Liver (tissue), 9 donors: ENCODE data around the gene RERE. TPM values are rescaled to one million over a fixed set of nuclear protein-coding genes. Genes with fewer than 3 reads are reported as not detected.

ENCODE experiments used
- DNase-seq: peaks from one replicate; pipeline ENCODE4 v3.0.0-alpha.2; 2017; ENCODE audit warnings: low spot score
- H3K27ac ChIP-seq, 2 donors: one replicate each; pipeline ENCODE4 v1.7.0; 2013; ENCODE audit warnings: inconsistent platforms in 2 of 2, low read length in 2 of 2, control low read depth in 1 of 2, low read depth in 1 of 2, mild to moderate bottlenecking in 1 of 2
- H3K27me3 ChIP-seq, 4 donors: one replicate each; pipeline versions ENCODE4 v1.6.1 to v1.7.0; 2013; ENCODE audit warnings: low read length in 3 of 4, inconsistent platforms in 1 of 4, mild to moderate bottlenecking in 1 of 4, moderate library complexity in 1 of 4; ENCODE audit not compliant: control insufficient read depth in 4 of 4, insufficient read depth in 4 of 4
- H3K36me3 ChIP-seq, 4 donors: one replicate each; pipeline versions ENCODE4 v1.6.1 to v1.7.0; 2013; ENCODE audit warnings: low read length in 3 of 4, mild to moderate bottlenecking in 3 of 4, low read depth in 1 of 4, moderate library complexity in 1 of 4; ENCODE audit not compliant: control insufficient read depth in 4 of 4, insufficient read depth in 3 of 4
- H3K4me1 ChIP-seq, 4 donors: one replicate each; pipeline versions ENCODE4 v1.6.1 to v1.7.0; 2013; ENCODE audit warnings: low read length in 3 of 4, mild to moderate bottlenecking in 3 of 4, moderate library complexity in 1 of 4; ENCODE audit not compliant: control insufficient read depth in 4 of 4, insufficient read depth in 4 of 4
- H3K4me3 ChIP-seq, 3 donors: one replicate each; pipeline versions ENCODE4 v1.6.1 to v1.7.0; 2013; ENCODE audit warnings: low read length in 3 of 3, control low read depth in 1 of 3, low read depth in 1 of 3, mild to moderate bottlenecking in 1 of 3
- H3K9ac ChIP-seq, 2 donors: one replicate each; pipeline ENCODE4 v1.7.0; 2013; ENCODE audit warnings: low read length in 2 of 2, mild to moderate bottlenecking in 2 of 2, moderate library complexity in 2 of 2, control low read depth in 1 of 2, low read depth in 1 of 2
- H3K9me3 ChIP-seq, 4 donors: one replicate each; pipeline versions ENCODE4 v1.6.1 to v1.7.0; 2013; ENCODE audit warnings: low read length in 3 of 4; ENCODE audit not compliant: control insufficient read depth in 4 of 4
- ATF3 ChIP-seq: IDR thresholded peaks from 2 replicates; pipeline ENCODE4 v1.6.1; 2016; ENCODE audit warnings: antibody characterized with exemption
- CTCF ChIP-seq: fragments of 150-350 bp; IDR thresholded peaks from 2 replicates; pipeline ENCODE4 v1.5.1; 2017; ENCODE audit warnings: improper control_type of control experiment, low read depth, low read length; ENCODE audit not compliant: missing input control
- EGR1 ChIP-seq, 2 donors: IDR thresholded peaks; 2 replicates each; pipeline ENCODE4 v1.6.1; 2016 to 2018; ENCODE audit warnings: antibody characterized with exemption in 2 of 2, low read depth in 2 of 2
- FOXA1 ChIP-seq: IDR thresholded peaks from 2 replicates; pipeline ENCODE4 v1.6.1; 2016; ENCODE audit warnings: antibody characterized with exemption
- FOXA2 ChIP-seq: IDR thresholded peaks from 2 replicates; pipeline ENCODE4 v1.6.1; 2016; ENCODE audit warnings: antibody characterized with exemption
- GABPA ChIP-seq, 2 donors: IDR thresholded peaks in 1 of 2; conservative IDR thresholded peaks in 1 of 2; 2 replicates each; pipeline ENCODE4 v1.6.1; 2016; ENCODE audit warnings: antibody characterized with exemption in 2 of 2, mild to moderate bottlenecking in 1 of 2, moderate library complexity in 1 of 2
- HNF4A ChIP-seq, 2 donors: conservative IDR thresholded peaks; 2 replicates each; pipeline ENCODE4 v1.6.1; 2016; ENCODE audit warnings: antibody characterized with exemption in 2 of 2, mild to moderate bottlenecking in 2 of 2
- HNF4G ChIP-seq: IDR thresholded peaks from 2 replicates; pipeline ENCODE4 v1.6.1; 2016; ENCODE audit warnings: antibody characterized with exemption
- JUND ChIP-seq, 2 donors: IDR thresholded peaks; 2 replicates each; pipeline ENCODE4 v1.6.1; 2016; ENCODE audit warnings: antibody characterized with exemption in 2 of 2
- MAX ChIP-seq: IDR thresholded peaks from 2 replicates; pipeline ENCODE4 v1.6.1; 2016; ENCODE audit warnings: antibody characterized with exemption
- NR2F2 ChIP-seq: IDR thresholded peaks from 2 replicates; pipeline ENCODE4 v1.6.1; 2016; ENCODE audit warnings: antibody characterized with exemption
- RAD21 ChIP-seq, 2 donors: IDR thresholded peaks; 2 replicates each; pipeline ENCODE4 v1.6.1; 2016; ENCODE audit warnings: antibody characterized with exemption in 2 of 2, mild to moderate bottlenecking in 2 of 2
- RXRA ChIP-seq, 2 donors: IDR thresholded peaks; 2 replicates each; pipeline ENCODE4 v1.6.1; 2017 to 2018; ENCODE audit warnings: antibody characterized with exemption in 2 of 2, mild to moderate bottlenecking in 1 of 2
- SP1 ChIP-seq: IDR thresholded peaks from 2 replicates; pipeline ENCODE4 v1.6.1; 2018; ENCODE audit warnings: antibody characterized with exemption, mild to moderate bottlenecking
- TAF1 ChIP-seq: conservative IDR thresholded peaks from 2 replicates; pipeline ENCODE4 v1.6.1; 2016; ENCODE audit warnings: antibody characterized with exemption, mild to moderate bottlenecking
- YY1 ChIP-seq: IDR thresholded peaks from 2 replicates; pipeline ENCODE4 v1.6.1; 2016; ENCODE audit warnings: antibody characterized with exemption, mild to moderate bottlenecking
- WGBS: extraction: QIAGEN DNeasy Blood & Tissue Kit; methylation state at CpG from one replicate; pipeline ENCODE4 v1.1.7; 2013; 5-methylcytosine and 5-hydroxymethylcytosine counted together
- polyA plus RNA-seq, 2 donors: library from polyadenylated mRNA; stranded (reverse) in 1 of 2; unstranded in 1 of 2; fragments of 200-250 nt in 1 of 2; fragments of >200 nt in 1 of 2; fragmentation: Nextera tagmentation in 1 of 2; extraction: Ambion mirVana in 1 of 2; gene quantifications; one replicate each; pipeline versions ENCODE4 v1.2.1 to v1.2.3, GENCODE V29; 2013 to 2015
- total RNA-seq, 2 donors: library from RNA; depleted of rRNA; stranded (reverse); fragments of >200 nt; gene quantifications; one replicate each; pipeline ENCODE4 v1.2.3, GENCODE V29; 2014
- TF ChIP-seq, protein P1 (sequence below): IDR thresholded peaks from 2 replicates; pipeline ENCODE4 v1.6.1; 2016; ENCODE audit warnings: antibody characterized with exemption
- TF ChIP-seq, protein P2 (sequence below): IDR thresholded peaks from 2 replicates; pipeline ENCODE4 v1.6.1; 2016; ENCODE audit warnings: antibody characterized with exemption, mild to moderate bottlenecking
- donor health status: healthy.
- donor health status: healthy.
- donor health status: healthy.
- donor health status: healthy.
- donor health status: healthy.

Gene RERE
- total and polyA plus RNA-seq, 4 donors: 9.8 to 49.1 (median 24.8) TPM

DNA sequence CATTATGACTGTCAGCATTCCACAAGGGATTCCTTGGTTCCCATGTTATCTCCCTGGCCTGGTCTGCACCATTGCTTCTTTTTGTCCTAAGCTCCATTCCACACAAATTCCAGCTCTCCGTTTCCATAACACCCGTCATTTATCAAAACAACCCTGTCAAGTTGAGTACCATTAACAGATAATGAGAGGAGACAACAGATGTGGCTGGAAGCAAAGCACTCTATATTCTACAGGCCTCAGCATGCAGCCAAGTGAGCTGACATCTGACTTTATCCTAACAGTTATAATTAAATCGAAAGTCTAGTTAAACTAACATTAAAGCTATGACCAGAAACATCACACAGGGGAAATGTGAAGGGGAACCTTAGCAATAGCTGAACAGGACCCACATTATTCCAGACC lies 110.4 kb downstream of the RERE start:
- Histone ChIP-seq H3K27ac (no peak overlapping the region), H3K4me1 (peaks cover 2 to 10% (median 6%) of the 10 kb centered on the region in 4 donors), H3K9me3 (no peaks in the 10 kb centered on the region), H3K27me3 (no peaks in the 10 kb centered on the region), H3K9ac (no peak overlapping the region), H3K4me3 (no peak overlapping the region), H3K36me3 (no peaks in the 10 kb centered on the region)
- peak; percentile 24 for TF ChIP-seq NR2F2
- TF ChIP-seq TAF1: no peak
- 71% methylated on average over 3 of the region's 3 CpGs for WGBS
- DNase-seq: no peak

DNA sequence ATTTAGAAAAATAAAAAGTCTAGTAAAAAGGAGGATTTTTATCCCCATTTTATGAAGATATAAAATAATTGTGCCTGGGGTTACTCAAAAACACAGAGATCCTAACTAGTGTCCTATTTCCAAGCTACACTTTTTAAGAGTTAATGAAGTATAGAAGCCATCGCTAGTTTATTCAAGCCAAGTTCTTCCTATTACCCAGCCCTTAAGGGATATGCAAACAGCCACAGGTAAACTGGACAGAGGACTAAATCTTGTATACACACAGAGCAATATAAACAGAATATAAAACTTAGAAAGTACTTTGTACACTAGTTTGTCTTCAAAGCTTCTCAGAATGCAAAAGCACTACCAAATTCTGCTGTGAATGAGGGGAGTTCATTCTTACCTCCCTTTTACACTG lies 111.1 kb downstream of the RERE start:
- 75% methylated on average over 1 of the region's 1 CpG for WGBS
- no peak overlapping the region for H3K27ac ChIP-seq

DNA sequence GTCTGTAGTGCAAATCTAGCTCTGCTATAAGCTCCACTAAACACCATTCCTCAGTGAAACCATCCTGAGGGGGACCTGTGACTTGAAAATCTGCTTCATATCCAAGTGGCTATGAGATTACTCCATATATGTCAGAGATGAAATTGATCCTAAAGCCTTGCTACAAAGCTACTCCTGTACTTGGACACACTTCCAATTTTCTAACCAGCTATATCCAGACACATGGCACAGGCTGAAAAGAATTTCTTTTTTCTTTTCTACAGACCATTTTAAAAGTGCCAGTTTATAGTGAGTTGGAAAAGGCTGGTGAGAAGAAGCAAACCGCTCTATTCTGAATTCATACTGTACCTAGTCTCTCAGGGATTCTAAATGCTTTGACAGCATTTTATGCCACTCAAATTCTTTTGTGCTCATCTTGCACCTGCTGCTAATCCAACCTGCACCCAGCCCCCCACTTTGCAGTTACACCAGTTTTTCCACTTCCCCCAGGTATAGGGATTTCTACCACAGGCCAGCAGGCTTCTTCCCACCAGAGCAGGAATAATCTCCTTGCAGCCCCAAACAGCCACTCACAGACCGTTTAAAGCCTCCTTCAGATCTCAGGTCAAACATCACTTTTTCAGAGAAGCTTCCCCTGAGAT lies 112.5 kb downstream of the RERE start:
- H3K4me3 ChIP-seq: no peak overlapping the region
- H3K9me3 ChIP-seq: no peaks in the 10 kb centered on the region
- H3K27me3 ChIP-seq: no peaks in the 10 kb centered on the region
- no peak overlapping the region for H3K27ac ChIP-seq
- H3K9ac ChIP-seq: no peak overlapping the region
- H3K4me1 ChIP-seq: peaks cover 3 to 23% (median 19%) of the 10 kb centered on the region in 4 donors
- no peaks in the 10 kb centered on the region for H3K36me3 ChIP-seq
- TF ChIP-seq FOXA2 (no peak), JUND (IDR thresholded peaks at IDR 0.05) (no peak), HNF4A (conservative IDR thresholded peaks at IDR 0.05) (no peak), GABPA (IDR thresholded peaks at IDR 0.05 in 1 of 2, conservative IDR thresholded peaks at IDR 0.05 in 1 of 2) (no peak), HNF4G (no peak), FOXA1 (no peak), SP1 (no peak), NR2F2 (no peak), TAF1 (no peak), CTCF (no peak), ATF3 (no peak), YY1 (no peak), MAX (no peak), RAD21 (IDR thresholded peaks at IDR 0.05) (no peak), RXRA (IDR thresholded peaks at IDR 0.05) (no peak), EGR1 (IDR thresholded peaks at IDR 0.05; ENCODE audit: low read depth in 2 of 2) (no peak)
- TF ChIP-seq, protein P1, sequence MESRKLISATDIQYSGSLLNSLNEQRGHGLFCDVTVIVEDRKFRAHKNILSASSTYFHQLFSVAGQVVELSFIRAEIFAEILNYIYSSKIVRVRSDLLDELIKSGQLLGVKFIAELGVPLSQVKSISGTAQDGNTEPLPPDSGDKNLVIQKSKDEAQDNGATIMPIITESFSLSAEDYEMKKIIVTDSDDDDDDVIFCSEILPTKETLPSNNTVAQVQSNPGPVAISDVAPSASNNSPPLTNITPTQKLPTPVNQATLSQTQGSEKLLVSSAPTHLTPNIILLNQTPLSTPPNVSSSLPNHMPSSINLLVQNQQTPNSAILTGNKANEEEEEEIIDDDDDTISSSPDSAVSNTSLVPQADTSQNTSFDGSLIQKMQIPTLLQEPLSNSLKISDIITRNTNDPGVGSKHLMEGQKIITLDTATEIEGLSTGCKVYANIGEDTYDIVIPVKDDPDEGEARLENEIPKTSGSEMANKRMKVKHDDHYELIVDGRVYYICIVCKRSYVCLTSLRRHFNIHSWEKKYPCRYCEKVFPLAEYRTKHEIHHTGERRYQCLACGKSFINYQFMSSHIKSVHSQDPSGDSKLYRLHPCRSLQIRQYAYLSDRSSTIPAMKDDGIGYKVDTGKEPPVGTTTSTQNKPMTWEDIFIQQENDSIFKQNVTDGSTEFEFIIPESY: no peak
- TF ChIP-seq, protein P2, sequence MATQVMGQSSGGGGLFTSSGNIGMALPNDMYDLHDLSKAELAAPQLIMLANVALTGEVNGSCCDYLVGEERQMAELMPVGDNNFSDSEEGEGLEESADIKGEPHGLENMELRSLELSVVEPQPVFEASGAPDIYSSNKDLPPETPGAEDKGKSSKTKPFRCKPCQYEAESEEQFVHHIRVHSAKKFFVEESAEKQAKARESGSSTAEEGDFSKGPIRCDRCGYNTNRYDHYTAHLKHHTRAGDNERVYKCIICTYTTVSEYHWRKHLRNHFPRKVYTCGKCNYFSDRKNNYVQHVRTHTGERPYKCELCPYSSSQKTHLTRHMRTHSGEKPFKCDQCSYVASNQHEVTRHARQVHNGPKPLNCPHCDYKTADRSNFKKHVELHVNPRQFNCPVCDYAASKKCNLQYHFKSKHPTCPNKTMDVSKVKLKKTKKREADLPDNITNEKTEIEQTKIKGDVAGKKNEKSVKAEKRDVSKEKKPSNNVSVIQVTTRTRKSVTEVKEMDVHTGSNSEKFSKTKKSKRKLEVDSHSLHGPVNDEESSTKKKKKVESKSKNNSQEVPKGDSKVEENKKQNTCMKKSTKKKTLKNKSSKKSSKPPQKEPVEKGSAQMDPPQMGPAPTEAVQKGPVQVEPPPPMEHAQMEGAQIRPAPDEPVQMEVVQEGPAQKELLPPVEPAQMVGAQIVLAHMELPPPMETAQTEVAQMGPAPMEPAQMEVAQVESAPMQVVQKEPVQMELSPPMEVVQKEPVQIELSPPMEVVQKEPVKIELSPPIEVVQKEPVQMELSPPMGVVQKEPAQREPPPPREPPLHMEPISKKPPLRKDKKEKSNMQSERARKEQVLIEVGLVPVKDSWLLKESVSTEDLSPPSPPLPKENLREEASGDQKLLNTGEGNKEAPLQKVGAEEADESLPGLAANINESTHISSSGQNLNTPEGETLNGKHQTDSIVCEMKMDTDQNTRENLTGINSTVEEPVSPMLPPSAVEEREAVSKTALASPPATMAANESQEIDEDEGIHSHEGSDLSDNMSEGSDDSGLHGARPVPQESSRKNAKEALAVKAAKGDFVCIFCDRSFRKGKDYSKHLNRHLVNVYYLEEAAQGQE: no peak
- DNase-seq: no peak
- WGBS: 76% methylated on average over 2 of the region's 2 CpGs

More for the DNA sequence above, 111.1 kb downstream of the RERE start:
- peaks cover 2 to 14% (median 12%) of the 10 kb centered on the region in 4 donors for H3K4me1 ChIP-seq
- no peaks in the 10 kb centered on the region for H3K36me3 ChIP-seq
- no peaks in the 10 kb centered on the region for H3K9me3 ChIP-seq
- H3K9ac ChIP-seq: no peak overlapping the region
- TF ChIP-seq ATF3: no peak
- no peak for TF ChIP-seq FOXA1
- no peak for TF ChIP-seq JUND (IDR thresholded peaks at IDR 0.05)
- no peak for TF ChIP-seq TAF1
- TF ChIP-seq HNF4G: no peak
- no peak for TF ChIP-seq NR2F2
- H3K4me3 ChIP-seq: no peak overlapping the region
- no peak for DNase-seq
- H3K27me3 ChIP-seq: no peaks in the 10 kb centered on the region
